ENCODE data around the gene TRDN.
"Not testable (repeated sequence)": the region's sequence is repeated elsewhere in the genome, so short reads cannot be mapped to it uniquely, and the experiment has no call there.

Gene TRDN

DNA sequence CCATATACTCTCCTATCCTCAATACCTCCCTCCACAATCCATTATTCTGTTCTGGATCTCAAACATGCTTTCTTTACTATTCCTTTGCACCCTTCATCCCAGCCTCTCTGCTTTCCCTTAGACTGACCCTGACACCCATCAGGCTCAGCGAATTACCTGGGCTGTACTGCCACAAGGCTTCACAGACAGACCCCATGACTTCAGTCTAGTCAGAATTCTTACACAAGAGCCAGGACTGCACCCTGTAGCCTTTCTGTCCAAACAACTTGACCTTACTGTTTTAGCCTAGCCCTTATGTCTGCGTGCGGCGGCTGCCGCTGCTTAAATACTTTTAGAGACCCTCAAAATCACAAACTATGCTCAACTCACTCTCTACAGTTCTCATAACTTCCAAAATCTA is 76.9 kb downstream of the TRDN start:
- DNase-seq, result not testable (repeated sequence)

DNA sequence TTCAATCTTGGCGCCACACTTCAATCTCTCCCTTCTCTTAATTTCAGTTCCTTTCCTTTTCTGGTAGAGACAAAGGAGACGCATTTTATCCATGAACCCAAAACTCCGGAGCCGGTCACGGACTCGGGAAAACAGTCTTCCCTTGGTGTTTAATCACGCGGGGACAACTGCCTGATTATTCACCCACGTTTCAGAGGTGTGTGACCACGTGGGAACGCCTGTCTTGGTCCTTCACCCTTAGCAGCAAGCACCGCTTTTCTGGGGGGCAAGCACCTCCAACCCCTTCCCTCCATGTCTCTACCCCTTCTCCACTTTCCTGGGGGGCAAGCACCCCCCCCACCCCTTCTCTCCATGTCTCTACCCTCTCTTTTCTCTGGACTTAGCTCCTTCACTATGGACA is 79.3 kb downstream of the TRDN start:
- not testable (repeated sequence) for DNase-seq

DNA sequence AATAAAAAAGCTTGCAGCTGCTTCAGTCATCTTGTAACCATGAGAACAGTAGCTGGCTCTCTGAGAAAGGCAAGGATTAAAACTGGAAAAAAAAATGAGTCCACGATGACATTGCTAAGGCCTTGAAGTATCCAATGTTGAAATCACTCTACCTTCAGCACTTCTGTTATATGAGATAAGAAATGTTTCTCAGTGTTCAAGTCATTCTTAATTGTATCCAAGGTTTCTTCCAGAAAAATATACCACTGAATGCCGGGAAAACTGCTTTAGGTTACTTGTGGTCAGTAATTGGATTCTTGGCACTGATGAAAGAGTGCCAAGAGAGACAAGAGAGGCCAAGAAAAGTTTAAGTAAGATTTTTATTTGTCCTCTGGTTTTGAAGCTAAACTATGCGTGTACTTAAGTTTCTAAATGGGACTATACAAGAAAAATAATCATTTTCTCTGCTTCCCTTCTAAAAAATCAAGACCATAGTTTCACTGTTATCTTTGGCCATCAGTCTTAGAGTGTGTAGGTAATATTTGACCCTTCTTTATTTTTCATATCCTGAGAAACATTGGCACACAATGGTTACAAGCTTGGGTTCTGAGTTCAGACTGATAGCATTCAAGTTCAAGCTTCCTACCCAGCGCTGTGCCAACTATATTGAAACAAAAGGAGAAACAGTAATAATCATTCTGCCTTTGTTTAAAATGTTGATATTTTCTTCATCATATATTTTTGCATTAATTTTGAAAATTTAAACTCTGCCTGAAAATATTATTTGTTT is 84.6 kb downstream of the TRDN start:
- no peak for DNase-seq

DNA sequence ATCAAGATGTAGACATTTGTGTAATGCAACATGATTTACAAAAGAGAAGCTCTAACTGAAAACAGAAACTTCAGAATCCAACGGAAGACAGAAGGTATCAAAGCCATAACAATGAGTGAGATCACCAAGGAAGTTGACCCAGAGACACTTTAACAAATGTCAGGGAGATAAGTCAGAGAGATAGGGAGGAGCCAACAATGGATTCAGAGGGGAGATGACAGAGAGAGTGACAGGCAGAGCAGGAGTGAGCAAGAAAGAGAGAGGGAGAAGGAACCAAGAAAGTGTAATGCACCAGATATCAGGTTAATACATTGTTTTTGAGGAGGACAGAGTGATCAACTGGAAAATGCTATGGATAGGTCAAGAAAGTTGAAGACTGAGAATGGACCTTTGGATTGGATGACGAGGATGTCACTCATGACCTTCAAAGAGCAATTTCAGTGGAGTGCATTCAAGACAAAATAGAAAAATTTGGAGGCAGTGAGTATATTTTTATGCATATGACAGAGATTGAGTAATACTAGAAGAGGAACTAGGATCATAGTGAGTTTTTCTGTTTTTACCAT is 86.6 kb downstream of the TRDN start:
- DNase-seq, result no peak

DNA sequence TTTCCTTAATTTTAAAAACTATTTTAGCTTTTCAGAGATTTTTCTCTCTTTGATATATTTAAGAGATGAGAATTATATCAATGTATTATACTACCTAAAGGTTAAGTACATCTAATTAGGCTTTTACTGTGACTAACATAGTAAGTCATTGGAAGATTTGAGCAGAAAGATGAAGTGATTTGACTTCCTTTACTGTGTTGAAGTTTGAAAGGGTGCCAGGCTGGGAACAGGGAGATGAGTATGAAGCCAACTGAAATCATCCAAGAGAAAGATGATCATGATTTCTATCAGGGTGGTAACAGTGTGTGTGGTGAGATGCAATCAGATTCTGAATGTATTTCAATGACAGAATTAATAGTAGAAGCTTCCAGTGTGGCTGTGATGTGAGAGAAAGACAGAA is 87.3 kb downstream of the TRDN start:
- DNase-seq, result no peak

DNA sequence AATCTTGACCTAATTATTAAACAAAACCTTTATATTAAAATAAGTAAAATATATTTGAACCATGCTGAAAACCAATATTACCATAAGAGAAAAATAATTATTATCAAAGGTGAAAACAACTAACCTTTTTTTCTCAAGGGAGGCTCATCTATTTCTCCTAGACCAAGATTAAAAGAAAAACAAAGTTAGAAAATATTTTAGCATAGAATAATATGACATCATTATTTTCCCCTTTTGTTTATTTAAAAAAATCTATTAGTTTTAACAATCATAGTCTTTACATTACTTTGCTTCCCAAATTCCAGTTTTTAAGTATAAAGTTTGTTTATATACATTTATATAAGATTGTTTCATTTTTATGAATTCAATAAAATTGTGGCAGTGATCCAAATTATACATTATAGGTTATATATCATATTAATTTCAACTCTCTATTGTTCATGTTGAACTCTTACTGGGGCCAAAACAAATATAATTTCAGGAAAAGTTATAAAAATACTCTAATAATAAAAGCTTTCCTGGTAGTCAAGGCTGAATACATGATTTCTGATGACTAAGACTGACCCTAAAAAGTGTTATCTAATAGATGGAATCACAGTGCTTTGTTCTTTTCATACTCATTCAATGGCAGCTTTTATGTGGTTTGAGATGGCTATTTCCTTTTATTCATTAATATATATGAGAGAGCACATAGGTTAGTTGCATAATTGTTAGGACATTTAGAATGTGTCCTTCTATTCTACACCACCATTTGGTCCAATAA is 89.4 kb downstream of the TRDN start:
- no peak for DNase-seq

DNA sequence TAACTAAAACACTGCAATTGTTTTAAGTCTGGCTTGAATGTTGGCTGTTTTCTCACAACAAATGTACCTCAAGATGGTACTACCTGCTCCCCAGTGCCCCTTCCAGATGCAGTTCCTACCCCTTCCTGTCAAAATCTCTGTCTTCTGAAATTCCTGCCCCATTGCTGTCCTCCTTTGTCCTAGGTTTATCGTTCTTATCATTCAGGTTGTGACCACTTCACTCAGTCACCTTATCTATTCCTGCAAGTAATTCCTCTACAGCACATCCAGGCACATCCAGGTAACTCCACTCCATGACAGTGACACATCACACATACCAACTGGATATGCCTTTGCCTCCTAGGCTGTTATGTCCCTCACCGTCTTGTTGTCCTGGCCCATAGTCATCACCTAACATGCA is 90.2 kb downstream of the TRDN start:
- no peak for DNase-seq

DNA sequence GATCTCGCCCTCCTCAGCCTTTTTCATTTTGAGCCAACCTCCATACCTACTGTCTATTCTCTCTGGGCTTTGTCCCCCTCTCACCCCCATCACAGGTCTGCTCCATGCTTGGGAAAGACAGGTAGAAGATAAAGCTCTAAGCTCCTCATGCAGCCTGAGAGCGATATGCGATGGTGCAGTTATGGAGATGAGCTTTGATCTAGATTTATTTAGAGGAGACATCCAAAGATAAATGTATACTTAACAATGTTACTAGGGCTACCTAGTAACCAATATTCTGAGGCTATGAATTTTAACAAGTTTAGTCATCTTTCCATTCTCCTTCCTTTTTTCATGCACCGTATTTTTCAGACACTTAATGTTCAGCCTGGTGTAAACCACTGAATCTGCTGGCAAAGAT is 95.3 kb downstream of the TRDN start:
- DNase-seq, result no peak

DNA sequence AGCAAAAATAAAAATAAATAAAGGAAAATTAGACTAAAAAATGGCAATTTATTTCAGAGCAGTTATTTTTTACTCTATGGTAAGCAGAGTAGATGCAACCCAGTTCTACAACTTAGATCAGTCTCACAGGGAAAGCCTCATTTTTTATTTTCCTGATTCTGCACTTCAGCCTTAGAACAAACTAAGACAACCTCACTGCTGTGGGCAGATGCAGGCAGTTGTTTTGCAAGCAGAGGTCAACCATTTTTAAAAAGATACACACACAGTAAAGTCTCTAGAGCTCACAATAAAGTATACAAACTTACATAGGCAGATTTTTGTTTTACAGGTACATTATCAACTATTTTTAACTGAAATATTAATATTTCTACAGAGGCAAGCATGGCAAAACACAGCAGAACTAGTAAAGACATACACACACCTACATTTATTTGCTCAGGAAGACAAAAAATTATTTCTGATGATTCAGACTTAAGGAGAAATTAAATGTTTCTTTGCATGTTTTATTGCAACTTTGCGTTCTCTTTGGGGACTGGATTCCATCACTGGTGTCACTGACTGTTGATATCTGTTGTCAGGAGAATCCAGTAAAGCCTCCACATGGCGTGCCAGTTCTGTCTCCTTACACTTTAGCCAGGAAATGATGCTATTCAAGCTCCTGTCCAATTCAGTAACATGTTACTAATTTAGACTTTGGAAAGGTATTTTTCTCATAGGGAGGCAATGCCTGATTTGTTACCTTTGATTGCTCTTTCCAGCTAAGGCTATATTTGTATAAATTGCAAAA is 102.7 kb downstream of the TRDN start:
- DNase-seq, result no peak

DNA sequence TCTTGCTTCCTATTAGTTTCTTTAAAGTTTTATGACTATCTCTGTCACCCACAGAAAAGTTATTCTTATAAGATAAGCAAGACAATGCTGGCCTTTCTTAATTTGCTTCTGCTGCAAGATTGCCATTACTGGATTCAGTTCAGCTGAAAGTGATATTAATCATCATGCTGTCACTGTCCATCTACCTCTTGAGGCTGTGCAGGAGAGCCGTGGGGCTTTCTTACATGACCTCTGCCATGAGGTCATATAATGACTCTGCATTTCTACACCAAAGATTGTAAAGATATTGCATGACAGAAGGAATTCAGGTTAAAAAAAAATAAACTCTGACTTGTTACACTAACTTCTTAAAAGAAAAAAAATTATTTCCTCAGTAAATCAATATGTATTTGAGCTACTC is 106.9 kb downstream of the TRDN start:
- no peak for DNase-seq

DNA sequence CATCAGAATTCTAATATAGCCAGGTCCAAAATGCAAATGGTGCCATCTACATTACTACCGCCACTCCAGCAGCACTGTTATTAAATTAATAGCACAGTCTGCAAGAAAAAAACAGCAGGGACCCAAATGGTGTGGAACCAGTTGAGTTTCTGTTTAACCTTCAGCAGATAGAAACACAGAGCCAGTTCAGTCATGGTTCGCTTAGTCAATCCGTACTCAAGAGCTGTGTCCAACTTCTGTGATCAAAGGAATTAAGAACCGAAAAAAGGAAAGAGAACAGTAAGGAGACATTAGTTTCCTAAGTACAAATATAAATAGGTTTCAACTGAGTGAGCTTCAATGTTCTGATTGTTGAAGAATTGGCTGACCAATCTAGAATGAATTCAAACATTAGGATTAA is 107.7 kb downstream of the TRDN start:
- no peak for DNase-seq

DNA sequence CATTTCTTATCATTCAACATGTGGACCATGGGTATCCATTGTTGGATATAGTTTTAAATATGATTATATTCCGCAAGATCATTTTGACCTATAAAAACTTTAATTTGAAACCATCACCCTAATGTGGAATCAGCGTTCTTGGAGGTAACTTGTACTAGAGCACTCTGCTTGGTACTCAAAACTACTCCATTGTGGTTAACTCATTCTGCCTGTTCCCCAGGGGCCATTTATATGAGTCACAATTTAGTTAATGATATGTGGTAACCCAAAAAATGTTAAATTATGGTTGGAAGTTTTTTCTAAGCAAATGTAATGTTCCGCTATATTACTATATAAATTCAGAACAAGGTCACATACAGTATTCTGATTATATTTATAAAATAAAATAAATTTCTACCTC is 109.3 kb downstream of the TRDN start:
- DNase-seq, result peak; percentile 5

DNA sequence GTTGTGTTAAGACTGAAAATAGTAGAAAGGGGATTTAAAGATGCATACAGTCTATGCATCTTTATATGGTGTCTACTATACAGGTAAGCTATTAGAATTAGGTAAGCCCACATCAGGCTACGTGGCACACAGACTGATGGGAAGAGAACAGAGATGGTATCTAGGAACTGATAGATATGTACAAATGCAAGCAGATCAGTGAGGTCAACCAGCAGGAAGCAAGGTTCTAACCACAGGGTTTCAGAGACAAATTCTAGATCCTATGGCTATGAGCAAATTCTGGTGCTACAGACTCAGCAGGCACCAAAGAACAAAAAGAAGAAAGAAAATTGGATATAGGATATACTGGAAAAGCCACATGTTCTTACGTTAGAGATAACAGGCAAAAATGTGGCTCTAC is 110.6 kb downstream of the TRDN start:
- no peak for DNase-seq

DNA sequence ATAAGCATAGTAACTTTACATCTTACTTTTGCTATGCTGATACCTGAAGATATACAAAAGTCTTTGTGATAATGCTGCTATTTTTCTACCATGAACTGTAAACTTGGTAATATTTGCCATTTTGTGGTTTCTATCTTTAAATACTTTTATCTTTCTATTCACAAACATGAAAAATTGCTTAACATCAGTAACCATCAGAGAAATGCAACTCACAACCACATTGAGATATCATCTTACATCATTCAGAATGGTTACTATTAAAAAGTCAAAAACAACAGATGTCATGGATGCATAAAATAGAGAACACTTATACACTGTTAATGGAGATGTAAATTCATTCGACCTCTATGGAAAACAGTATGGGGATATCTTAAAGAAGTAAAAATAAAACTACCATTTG is 112.0 kb downstream of the TRDN start:
- DNase-seq, result no peak

DNA sequence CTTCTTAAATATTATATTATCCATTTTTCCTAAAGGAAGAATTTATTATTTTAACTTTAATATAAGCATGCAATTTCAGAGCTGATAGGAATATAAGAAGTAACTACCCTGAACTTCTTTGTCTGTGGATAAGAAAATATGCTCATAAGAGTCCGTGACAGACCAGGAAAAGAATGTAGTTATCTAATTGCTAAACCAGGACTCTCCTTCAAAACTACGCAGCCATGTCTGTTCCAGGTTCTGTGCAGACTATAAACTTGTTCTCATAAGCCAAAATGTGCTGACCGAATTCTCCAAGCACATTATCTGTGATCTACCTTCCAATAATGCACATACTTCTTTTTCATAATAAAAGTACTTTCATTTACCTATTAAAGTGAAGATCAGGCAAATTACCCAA is 116.5 kb downstream of the TRDN start:
- DNase-seq, result no peak

DNA sequence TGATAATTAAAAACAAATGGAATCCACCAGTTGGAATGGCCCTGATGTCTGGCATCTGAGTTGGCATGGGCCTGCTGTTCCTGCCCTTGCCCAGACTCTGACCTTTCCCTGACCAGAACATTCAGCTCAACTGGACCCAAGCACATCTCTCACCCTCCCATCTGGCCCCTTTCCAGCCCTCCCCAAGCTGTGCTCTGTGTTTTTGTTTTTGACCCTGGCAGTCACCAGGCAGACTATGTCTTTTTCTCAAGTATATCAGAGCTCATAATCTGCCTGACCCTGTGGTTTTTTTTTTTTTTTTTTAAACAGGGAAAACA is 117.6 kb downstream of the TRDN start:
- no peak for DNase-seq

DNA sequence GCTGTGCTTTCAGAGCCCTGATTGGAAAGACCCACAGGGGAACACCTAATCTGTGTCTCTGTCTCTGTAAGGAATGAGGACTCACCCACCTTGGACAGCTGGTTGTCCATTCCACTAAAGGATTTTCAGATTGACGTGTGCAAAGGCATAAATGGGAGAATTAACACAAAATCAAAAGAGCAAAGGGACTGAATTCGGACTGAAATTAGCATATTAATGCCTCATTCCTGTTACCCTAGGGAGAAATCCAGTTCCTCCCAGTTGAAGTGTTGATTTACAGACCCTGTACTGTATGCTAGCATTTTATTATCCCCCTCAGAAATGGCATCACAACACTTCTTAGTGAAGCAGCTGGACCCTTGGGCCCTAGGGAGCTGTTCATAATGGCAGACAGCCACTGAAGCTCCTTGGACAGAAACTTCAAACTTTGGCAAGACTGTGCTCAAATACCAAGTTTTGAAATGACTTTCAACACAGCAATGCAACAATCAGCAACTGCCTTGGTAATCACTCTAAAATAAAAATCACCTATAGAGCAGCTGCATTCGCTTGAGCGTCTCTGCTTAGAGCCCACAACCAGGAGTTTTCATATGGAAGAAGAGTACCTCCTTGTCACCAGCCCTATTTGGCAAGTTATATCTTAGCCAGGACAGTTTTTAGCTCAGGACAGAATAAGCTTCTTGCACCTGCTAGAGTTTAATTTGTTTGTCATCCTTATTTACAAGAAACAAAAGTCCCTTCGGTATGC is 118.1 kb downstream of the TRDN start:
- DNase-seq, result no peak

DNA sequence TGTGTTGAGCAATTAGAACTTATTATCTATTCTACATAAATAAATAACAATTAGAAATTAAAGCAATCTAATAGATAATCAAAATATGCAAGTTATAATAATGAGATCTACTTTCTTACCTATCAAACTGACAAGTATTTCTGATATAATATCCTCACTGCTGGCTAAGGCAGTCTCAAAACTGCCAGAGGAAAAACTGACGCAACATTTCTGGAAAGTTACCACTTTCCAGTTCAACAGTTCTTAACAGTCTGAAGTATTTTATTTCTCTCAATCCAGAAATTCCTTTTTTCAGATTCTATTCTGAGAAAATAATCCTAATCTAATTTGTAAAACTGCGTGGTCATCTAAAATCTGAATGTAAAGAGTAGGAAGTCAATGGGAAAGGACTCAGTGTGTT is 121.0 kb downstream of the TRDN start:
- DNase-seq, result peak; percentile 15

DNA sequence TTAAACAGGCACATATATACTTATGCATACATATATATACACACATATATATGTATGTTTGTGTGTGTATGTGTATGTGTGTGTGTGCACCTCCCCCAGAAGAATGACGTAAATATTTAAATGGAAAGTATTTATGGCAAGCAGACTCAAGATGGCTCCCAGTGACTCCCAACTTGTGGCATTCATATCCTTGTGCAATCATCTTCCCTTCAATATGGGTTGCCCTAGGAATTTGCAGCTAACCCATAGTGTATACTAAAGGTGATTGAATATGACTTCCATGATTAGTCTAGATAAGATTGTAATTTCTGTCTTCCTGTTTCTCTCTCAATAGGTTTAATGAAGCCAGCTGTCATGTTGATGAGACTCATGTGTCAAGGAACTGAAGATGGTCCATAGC is 127.6 kb downstream of the TRDN start:
- no peak for DNase-seq

DNA sequence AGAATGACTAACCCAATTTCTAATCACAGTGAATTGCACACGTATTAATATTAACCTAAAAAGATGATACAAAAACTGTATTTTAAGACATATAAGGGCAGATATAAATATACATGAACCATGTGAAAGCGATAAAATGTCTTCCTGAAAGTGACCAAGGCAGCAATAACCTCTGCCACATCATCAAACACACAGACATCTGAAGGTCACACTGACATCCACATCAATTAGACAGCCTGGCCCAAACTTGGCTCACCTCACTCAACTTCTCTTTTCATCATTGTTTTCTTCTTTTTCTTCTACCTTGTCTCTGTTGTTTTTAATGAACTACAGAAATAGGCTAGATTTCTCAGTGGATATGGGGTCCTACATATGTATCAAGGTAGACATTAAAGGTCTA is 128.5 kb downstream of the TRDN start:
- no peak for DNase-seq

DNA sequence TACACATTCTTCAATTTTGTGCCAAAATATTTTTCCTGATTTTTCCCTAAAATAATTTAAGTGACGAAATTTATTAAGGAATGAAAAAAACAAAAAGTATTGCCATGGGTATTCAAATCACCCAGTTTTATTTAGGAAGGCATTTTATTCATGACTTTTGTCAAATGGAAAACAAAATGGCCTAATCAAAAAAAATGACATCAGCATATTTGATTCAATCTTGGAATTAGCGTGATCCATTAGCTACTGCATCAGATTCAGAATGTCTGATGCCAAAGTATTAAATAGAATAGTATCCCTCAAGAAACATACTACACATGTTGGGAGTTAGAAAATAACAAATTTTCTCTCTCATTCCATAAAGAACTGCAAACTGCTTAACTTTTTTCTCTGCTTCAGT is 129.2 kb downstream of the TRDN start:
- DNase-seq, result no peak

DNA sequence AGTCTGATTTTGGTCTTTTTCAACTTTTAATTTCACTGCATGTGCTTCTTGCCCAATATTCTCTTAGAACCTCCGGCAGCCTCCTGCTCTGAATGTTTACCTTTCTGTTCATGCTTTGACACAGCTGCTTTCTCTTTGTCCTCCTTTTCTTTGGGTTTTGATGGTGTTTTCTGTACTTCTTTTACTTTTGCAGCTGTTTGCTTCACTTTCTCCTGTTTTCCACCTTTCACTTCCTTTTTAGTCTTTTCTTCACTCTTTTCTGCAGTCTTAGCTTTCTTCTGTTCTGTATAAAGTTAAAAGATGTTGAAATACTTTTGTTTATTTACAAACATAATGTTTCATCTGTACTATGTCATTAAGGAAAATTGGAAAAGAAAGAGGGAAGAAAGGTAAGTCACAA is 133.1 kb downstream of the TRDN start:
- no peak for DNase-seq

DNA sequence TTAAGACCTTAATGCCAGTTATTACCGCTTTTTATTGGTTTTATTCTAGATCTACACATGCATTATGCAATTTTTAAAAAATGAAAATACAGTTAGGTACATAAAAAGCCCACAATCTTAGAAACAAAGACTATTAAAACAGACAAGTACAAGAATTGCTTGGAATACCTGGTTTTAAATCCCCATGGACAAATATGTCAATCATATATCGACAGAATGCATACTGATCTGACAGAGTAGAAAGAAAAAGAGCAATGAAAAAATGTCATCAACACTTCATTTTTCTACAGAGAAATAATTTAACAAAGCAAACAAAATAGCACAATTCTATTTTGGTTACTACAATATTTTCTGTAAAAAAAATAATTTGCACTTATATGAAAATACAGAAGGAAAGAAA is 139.7 kb downstream of the TRDN start:
- no peak for DNase-seq

Measured in fibroblast of skin of scalp (primary cell).